Peyer's patch (tissue), 4 donors: ENCODE measurements around the gene MLLT10.

Experiments
- CTCF ChIP-seq, 6 experiments: fragments of 450-650 bp in 4 of 6; fragments of 200-600 bp in 2 of 6; sonication (generic) in 1 of 6; IDR thresholded peaks; one replicate each; pipeline ENCODE4 v1.5.1; 2017 to 2019; ENCODE audit warnings: antibody characterized with exemption in 6 of 6, mild to moderate bottlenecking in 3 of 6, moderate library complexity in 1 of 6
- POLR2A ChIP-seq, 2 donors: fragments of 450-650 bp; IDR thresholded peaks; one replicate each; pipeline ENCODE4 v1.5.1; 2017; ENCODE audit warnings: antibody characterized with exemption in 2 of 2, mild to moderate bottlenecking in 2 of 2, moderate library complexity in 2 of 2

GRCh38 chr10:21527598-21528235 is 6.3 kb upstream of the MLLT10 start:
- TF ChIP-seq CTCF (IDR thresholded peaks at IDR 0.05), result no peak
- TF ChIP-seq POLR2A (IDR thresholded peaks at IDR 0.05), result no peak
